Sigmoid colon (tissue), 7 donors: ENCODE measurements around the gene FSTL4. TPM values are rescaled to one million over a fixed set of nuclear protein-coding genes. Genes with fewer than 3 reads are reported as not detected.

ENCODE experiments used
- DNase-seq: peaks from one replicate; pipeline ENCODE4 v3.0.0-alpha.2; 2019
- H3K27ac ChIP-seq, 4 donors: fragments of 200-600 bp; sonication (generic); one replicate each; pipeline ENCODE4 v1.5.1; 2016 to 2019; ENCODE audit warnings: mild to moderate bottlenecking in 1 of 4
- H3K27me3 ChIP-seq, 3 donors: fragments of 200-600 bp; sonication (generic); one replicate each; pipeline ENCODE4 v1.5.1; 2019; ENCODE audit warnings: mild to moderate bottlenecking in 1 of 3
- H3K36me3 ChIP-seq, 4 donors: fragments of 200-600 bp; sonication (generic); one replicate each; pipeline ENCODE4 v1.5.1; 2016 to 2019
- H3K4me1 ChIP-seq, 4 donors: fragments of 200-600 bp; sonication (generic); one replicate each; pipeline ENCODE4 v1.5.1; 2017 to 2019
- H3K4me3 ChIP-seq, 4 donors: fragments of 200-600 bp; sonication (generic); one replicate each; pipeline ENCODE4 v1.5.1; 2017 to 2019; ENCODE audit warnings: mild to moderate bottlenecking in 2 of 4, moderate library complexity in 1 of 4
- H3K9me3 ChIP-seq, 4 donors: fragments of 200-600 bp in 3 of 4; sonication (generic) in 3 of 4; one replicate each; pipeline versions ENCODE4 v1.5.1 to v1.6.1; 2013 to 2019
- CTCF ChIP-seq, 4 experiments: fragments of 450-650 bp in 3 of 4; fragments of 200-600 bp in 1 of 4; IDR thresholded peaks; one replicate each; pipeline ENCODE4 v1.5.1; 2016 to 2019; ENCODE audit warnings: antibody characterized with exemption in 4 of 4, mild to moderate bottlenecking in 3 of 4, moderate library complexity in 2 of 4
- EP300 ChIP-seq, 4 donors: sonication (generic); formaldehyde crosslinking; IDR thresholded peaks; one replicate each; pipeline ENCODE4 v1.6.1; 2017; ENCODE audit warnings: antibody characterized with exemption in 4 of 4
- POLR2A ChIP-seq, 2 donors: fragments of 450-650 bp; IDR thresholded peaks; one replicate each; pipeline ENCODE4 v1.6.1; 2016; ENCODE audit warnings: antibody characterized with exemption in 2 of 2, mild to moderate bottlenecking in 2 of 2, moderate library complexity in 2 of 2
- POLR2AphosphoS5 ChIP-seq, 4 donors: sonication (generic); formaldehyde crosslinking; IDR thresholded peaks; one replicate each; pipeline ENCODE4 v1.6.1; 2017; ENCODE audit warnings: antibody characterized with exemption in 4 of 4
- WGBS, 2 donors: extraction: QIAGEN DNeasy Blood & Tissue Kit; methylation state at CpG; one replicate each; pipeline ENCODE4 v1.1.7; 2013; 5-methylcytosine and 5-hydroxymethylcytosine counted together
- intact Hi-C: fragments of 100-400 bp; cut with DNase I; formaldehyde crosslinking; loops from one replicate; pipeline ENCODE4 v1.15.1; 2023
- polyA plus RNA-seq, 3 donors: library from polyadenylated mRNA; stranded (reverse); fragments of 200-250 nt; gene quantifications; one replicate each; pipeline ENCODE4 v1.2.3, GENCODE V29; 2013
- total RNA-seq, 4 donors: library from RNA; depleted of rRNA; stranded (reverse); fragments of >200 nt; gene quantifications; one replicate each; pipeline ENCODE4 v1.1.0, GENCODE V29; 2016
- donor health status: healthy with polysubstance abuse.
- donor health status: Bipolar disorder and iron deficiency.
- donor health status: healthy.

FSTL4 gene
- total and polyA plus RNA-seq, 7 donors, result 0.23 to 0.45 (median 0.28) TPM; not detected in 4

DNA sequence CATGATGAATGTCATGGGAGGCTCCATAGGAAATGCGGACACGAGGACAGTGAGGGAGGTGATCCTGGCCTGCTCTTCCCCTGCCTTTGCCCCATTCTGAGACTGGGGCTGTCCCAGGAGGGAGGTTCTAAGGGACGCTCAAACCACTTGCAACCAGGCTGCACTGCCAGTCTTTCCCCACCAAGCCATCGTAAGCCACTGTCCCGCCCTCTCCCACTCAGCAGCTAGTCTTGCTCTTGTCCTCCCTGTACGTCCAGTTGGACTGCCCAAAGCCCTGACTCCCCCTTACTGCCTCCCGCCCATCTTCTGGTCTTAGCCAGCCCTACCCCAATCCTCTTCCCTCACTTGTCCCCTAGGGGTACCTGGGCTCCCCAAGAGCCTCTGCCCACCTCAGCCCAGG is 115.7 kb downstream of the FSTL4 start:
- H3K27ac ChIP-seq, result no peak overlapping the region
- DNase-seq, result no peak
- no peaks in the 10 kb centered on the region for H3K27me3 ChIP-seq
- WGBS, 2 donors, result 93% methylated on average over 7 of the region's 7 CpGs
- H3K9me3 ChIP-seq, result no peaks in the 10 kb centered on the region
- no peaks in the 10 kb centered on the region for H3K4me1 ChIP-seq
- intact Hi-C loops, result no loop called here
- H3K36me3 ChIP-seq, result no peaks in the 10 kb centered on the region
- no peak for TF ChIP-seq POLR2AphosphoS5 (IDR thresholded peaks at IDR 0.05)
- TF ChIP-seq EP300 (IDR thresholded peaks at IDR 0.05), result no peak
- TF ChIP-seq CTCF (IDR thresholded peaks at IDR 0.05), result no peak
- TF ChIP-seq POLR2A (IDR thresholded peaks at IDR 0.05), result no peak
- H3K4me3 ChIP-seq, result no peak overlapping the region

- H3K4me1 ChIP-seq, result no peaks in the 10 kb centered on the region
- no peak overlapping the region for H3K27ac ChIP-seq
- no peak overlapping the region for H3K4me3 ChIP-seq
- intact Hi-C loops, result no loop called here
- no peaks in the 10 kb centered on the region for H3K9me3 ChIP-seq
- WGBS, 2 donors, result 78 to 81% methylated on average over 8 of the region's 8 CpGs
- no peak for TF ChIP-seq POLR2A (IDR thresholded peaks at IDR 0.05)
- TF ChIP-seq POLR2AphosphoS5 (IDR thresholded peaks at IDR 0.05), result no peak
- no peaks in the 10 kb centered on the region for H3K36me3 ChIP-seq
- no peaks in the 10 kb centered on the region for H3K27me3 ChIP-seq
- DNase-seq, result no peak
Measured at GRCh38 chr5:133494923-133495246, 117.5 kb downstream of the FSTL4 start.

DNA sequence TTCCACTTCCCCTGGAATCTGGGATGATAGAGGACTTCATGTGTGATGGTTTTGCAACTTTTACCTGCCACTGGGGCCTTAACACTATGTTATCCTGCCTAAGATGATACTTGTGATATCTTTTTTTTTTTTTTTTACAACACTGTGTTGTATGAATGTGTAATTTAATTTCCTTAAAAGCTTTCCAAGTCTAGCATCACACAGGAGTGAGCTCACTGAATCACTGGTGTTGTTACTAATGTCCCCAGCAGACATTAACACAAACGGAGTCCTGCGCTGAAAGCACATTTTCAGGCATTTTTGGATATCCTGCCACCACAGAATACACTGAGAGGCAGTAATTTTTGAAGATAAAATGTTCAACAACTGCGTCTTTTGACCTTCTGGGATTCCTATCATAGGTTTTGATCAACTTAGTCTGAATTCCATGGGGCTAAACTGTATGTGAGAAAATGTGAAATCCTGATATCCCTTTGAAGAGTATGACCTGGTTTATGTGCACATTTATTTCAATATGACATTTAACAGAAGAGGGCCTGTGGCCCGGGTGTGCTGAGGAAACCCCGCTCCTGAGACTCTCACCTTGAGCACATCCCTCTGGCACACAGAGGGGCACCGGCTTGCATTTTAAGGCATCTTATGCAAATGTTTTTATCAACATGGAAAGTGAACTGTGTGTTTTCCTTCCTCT is 118.0 kb downstream of the FSTL4 start:
- TF ChIP-seq CTCF (IDR thresholded peaks at IDR 0.05), result no peak
- no peak for TF ChIP-seq POLR2A (IDR thresholded peaks at IDR 0.05)
- no peak for TF ChIP-seq EP300 (IDR thresholded peaks at IDR 0.05)
- no peak for TF ChIP-seq POLR2AphosphoS5 (IDR thresholded peaks at IDR 0.05)
- 85% methylated on average over 6 of the region's 6 CpGs for WGBS, 2 donors
- intact Hi-C loops, result no loop called here

DNA sequence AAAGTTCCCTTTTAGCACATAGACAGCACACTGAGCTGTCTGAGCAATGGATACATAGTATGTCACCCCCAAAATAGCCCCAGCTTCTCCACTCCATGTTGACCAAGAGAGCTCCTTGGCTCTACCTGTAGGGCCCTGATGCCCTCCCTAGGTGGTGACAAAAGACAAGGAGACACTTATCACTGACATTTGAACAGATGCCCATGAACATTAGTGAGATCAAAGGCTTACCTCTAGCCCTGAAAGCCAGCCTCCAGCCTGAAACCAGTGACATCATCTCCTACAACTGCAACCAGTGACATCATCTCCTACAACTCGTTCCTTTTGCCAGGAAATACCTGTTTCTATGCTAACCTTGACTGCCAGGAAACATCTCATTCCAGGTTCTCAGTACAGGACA is 122.7 kb downstream of the FSTL4 start:
- intact Hi-C loops, result no loop called here

More for the DNA sequence above, 118.0 kb downstream of the FSTL4 start:
- Histone ChIP-seq H3K27me3 (no peaks in the 10 kb centered on the region), H3K4me3 (no peak overlapping the region), H3K36me3 (no peaks in the 10 kb centered on the region), H3K27ac (no peak overlapping the region), H3K4me1 (no peaks in the 10 kb centered on the region), H3K9me3 (no peaks in the 10 kb centered on the region)
- DNase-seq, result no peak

DNA sequence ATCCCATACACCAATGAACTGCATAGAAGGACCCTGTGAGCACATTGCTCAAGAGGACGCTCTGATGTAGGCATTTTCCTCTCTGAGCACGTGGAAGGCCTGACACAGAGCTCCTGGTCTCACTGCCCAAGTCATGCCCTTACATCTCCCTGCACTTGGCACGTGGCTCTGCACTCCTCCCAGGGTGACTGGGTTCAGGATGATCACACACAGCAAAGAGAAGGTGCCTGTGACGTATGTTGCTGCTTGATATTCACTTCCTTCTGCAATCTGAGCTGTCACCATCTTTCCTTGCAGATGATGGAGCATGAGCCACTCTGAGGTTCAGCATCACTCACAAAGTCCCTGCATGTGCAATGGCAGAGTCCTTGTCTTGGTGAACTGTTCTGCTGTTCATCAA is 125.2 kb downstream of the FSTL4 start:
- TF ChIP-seq POLR2A (IDR thresholded peaks at IDR 0.05), result no peak
- no peak for TF ChIP-seq CTCF (IDR thresholded peaks at IDR 0.05)
- TF ChIP-seq EP300 (IDR thresholded peaks at IDR 0.05), result no peak
- TF ChIP-seq POLR2AphosphoS5 (IDR thresholded peaks at IDR 0.05), result no peak
- intact Hi-C loops, result no loop called here
- Histone ChIP-seq H3K27ac (no peak overlapping the region), H3K27me3 (no peaks in the 10 kb centered on the region), H3K4me1 (no peaks in the 10 kb centered on the region), H3K9me3 (no peaks in the 10 kb centered on the region), H3K4me3 (no peak overlapping the region), H3K36me3 (no peaks in the 10 kb centered on the region)
- 80 to 81% methylated on average over 4 of the region's 4 CpGs for WGBS, 2 donors
- no peak for DNase-seq

More for the DNA sequence above, 122.7 kb downstream of the FSTL4 start:
- H3K27me3 ChIP-seq, result no peaks in the 10 kb centered on the region
- H3K36me3 ChIP-seq, result no peaks in the 10 kb centered on the region
- H3K4me1 ChIP-seq, result no peaks in the 10 kb centered on the region
- no peak overlapping the region for H3K27ac ChIP-seq
- H3K4me3 ChIP-seq, result no peak overlapping the region
- no peaks in the 10 kb centered on the region for H3K9me3 ChIP-seq
- 17 to 36% methylated on average over 1 of the region's 1 CpG for WGBS, 2 donors
- DNase-seq, result no peak
- TF ChIP-seq EP300 (IDR thresholded peaks at IDR 0.05) (no peak), POLR2AphosphoS5 (IDR thresholded peaks at IDR 0.05) (no peak), CTCF (IDR thresholded peaks at IDR 0.05) (no peak), POLR2A (IDR thresholded peaks at IDR 0.05) (no peak)
